HG03095 (cell line): ENCODE measurements around the gene CCT6A.
"Not testable (repeated sequence)": the region's sequence is repeated elsewhere in the genome, so short reads cannot be mapped to it uniquely, and the experiment has no call there.

Source experiments
- ATAC-seq: cut with Tn5 transposase; IDR thresholded peaks from one replicate; pipeline ENCODE4 v1.9.1; 2021; ENCODE audit warnings: moderate library complexity; ENCODE audit not compliant: unreplicated experiment

The CCT6A gene

DNA sequence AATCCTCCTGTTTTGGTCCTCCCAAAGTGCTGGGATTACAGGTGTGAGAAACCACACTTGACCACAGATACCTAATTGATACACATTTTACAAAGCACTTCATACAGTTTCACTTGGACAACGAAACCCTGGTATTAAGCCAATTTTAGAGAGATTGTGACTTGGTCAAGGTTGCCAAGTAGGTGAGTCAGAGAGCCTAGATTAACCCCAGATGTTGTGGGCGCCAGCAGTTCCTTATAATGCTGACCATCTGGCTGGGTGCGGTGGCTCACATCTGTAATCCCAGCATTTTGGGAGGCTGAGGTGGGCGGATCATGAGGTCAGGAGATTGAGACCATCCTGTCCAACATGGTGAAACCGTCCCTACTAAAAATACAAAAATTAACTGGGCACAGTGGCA is 46.1 kb downstream of the CCT6A start:
- no peak for ATAC-seq

DNA sequence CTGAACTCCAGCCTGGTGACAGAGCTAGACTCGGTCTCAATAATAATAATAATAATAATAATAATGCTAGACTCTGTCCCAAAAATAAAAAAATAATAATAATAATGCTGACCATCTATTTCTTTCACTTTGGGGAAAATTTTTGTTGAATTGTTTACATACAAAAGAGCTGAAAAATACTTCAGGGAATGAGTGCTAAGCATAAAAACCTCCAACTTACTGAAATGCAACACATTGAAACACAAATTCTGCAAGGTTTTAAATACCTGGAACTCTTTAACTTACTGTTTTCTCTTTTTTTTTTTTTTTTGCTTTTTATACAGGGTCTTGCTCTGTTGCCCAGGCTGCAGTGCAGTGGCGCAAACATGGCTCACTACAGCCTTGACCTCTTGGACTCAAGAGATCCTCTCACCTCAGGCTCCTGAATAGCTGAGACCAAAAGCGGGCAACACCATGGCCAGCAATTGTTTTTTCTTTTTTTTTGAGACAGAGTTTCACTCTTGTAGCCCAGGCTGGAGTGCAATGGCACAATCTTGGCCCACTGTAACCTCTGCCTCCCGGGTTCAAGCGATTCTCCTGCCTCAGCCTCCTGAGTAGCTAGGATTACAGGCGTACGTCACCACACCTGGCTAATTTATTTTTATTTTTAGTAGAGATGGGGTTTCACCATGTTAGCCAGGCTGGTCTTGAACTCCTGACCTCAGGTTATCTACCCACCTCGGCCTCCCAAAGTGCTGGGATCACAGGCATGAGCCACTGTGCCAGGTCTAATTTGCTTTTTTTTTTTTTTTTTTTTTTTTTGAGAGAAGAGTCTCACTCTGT is 46.8 kb downstream of the CCT6A start:
- ATAC-seq: not testable (repeated sequence)

DNA sequence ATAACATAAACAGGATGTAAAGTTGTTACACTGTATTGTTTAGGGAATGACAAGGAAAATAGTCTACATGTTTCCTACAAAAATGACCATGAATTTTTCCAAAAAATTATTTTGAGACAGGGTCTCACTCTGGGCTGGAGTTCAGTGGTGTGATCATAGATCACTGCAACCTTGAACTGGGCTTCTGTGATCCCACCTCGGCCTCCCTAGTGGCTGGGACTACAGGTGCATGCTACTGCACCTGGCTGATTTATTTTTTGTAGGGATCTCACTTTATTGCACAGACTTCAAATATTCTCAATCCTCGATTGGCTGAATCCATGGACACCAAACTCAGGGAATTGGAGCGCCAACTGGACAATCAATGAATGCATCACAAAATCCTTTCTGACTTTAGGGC is 48.1 kb downstream of the CCT6A start:
- ATAC-seq: no peak

DNA sequence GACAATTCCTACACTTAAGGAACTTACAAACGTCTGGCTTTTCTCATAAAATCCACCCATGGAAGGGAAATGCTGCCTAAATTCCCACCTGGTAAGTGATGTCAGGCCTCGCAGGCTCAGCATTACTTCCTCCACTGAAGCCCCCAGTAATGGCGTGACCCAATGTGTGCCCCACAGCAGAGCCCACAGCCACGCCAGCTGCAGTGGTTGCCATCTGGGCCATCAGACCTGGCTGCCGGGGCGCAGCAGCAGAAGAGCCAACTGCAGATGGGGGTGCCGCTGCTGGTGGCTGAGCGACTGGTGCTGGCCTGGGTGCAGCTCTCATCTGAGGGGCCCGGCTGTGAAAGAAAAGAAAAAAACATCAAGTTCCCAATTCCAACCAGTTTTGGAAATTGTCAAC is 52.6 kb downstream of the CCT6A start:
- ATAC-seq: not testable (repeated sequence)

DNA sequence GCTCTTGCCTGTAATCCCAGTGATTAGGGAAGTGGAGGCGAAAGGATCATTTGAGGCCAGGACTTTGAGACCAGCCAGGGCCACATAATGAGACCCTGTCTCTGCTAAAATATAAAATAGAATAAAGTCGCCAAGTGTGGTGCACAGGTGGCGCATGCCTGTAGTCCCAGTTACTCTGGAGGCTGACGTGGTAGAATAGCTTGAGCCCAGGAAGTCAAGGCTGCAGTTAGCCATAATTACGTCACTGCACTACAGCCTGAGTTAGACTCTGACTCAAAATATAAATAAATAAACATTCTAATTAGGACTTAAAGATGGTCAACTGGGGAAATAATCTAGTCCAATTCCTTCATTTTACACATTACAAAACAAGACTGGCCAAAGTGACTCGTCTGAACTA is 53.9 kb downstream of the CCT6A start:
- no peak for ATAC-seq

- ATAC-seq: peak; percentile 99
Observed at GRCh38 chr7:56106108-56107073, 54.8 kb downstream of the CCT6A start, which contains the start of gene CHCHD2. TSS of gene CHCHD2 (minus strand) at chr7:56106476. CDS start at chr7:56106413, 63 bp downstream.

DNA sequence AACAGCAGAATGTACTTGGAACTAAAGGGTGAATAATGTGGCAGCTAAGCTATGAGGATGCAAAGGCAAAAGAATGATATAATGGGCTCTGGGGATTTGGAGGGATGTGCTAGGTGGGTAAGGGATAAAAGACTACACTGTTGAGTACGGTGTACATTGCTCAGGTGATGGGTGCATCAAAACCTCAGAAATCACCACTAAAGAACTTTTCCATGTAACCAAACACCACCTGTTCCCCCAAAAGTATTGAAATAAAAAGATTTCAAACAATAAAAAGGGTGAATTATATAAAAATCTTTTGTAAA is 56.3 kb downstream of the CCT6A start:
- ATAC-seq: no peak

- no peak for ATAC-seq
Observed at GRCh38 chr7:56110611-56111010, 59.0 kb downstream of the CCT6A start.

- ATAC-seq: not testable (repeated sequence)
Observed at GRCh38 chr7:56112244-56112643, 60.7 kb downstream of the CCT6A start.
